H9 (cell line): Measurements from ENCODE around the gene ZNF92. TPM values are rescaled to one million over a fixed set of nuclear protein-coding genes. Genes with fewer than 3 reads are reported as not detected.
"Not testable (repeated sequence)": the region's sequence is repeated elsewhere in the genome, so short reads cannot be mapped to it uniquely, and the experiment has no call there.

Experiments
- DNase-seq: peaks from one replicate; pipeline ENCODE4 v3.0.0-alpha.2; 2017
- H2AFZ ChIP-seq: one replicate; pipeline ENCODE4 v1.6.1; 2013; ENCODE audit warnings: mild to moderate bottlenecking, low read length, control low read depth, moderate library complexity
- H2AK5ac ChIP-seq: 2 replicates; pipeline ENCODE4 v1.6.1; 2013; ENCODE audit warnings: low read length, control low read depth, mixed read lengths; ENCODE audit not compliant: insufficient read length
- H2BK120ac ChIP-seq: one replicate; pipeline ENCODE4 v1.6.1; 2013; ENCODE audit warnings: low read depth, mild to moderate bottlenecking, low read length, control low read depth, inconsistent platforms; ENCODE audit not compliant: poor library complexity, severe bottlenecking
- H2BK12ac ChIP-seq: 2 replicates; pipeline ENCODE4 v1.6.1; 2013; ENCODE audit warnings: low read length, control low read depth, mixed read lengths, low read depth; ENCODE audit not compliant: insufficient read length
- H2BK15ac ChIP-seq: 2 replicates; pipeline ENCODE4 v1.6.1; 2013; ENCODE audit warnings: low read depth, low read length, control low read depth
- H2BK20ac ChIP-seq: one replicate; pipeline ENCODE4 v1.6.1; 2013; ENCODE audit warnings: low read depth, mild to moderate bottlenecking, low read length, control low read depth, inconsistent platforms; ENCODE audit not compliant: poor library complexity, severe bottlenecking
- H2BK5ac ChIP-seq: 2 replicates; pipeline ENCODE4 v1.6.1; 2013; ENCODE audit warnings: low read length, control low read depth, mixed read lengths; ENCODE audit not compliant: insufficient read length
- H3K14ac ChIP-seq: 2 replicates; pipeline ENCODE4 v1.6.1; 2013; ENCODE audit warnings: low read length, control low read depth; ENCODE audit not compliant: insufficient read depth
- H3K18ac ChIP-seq: 2 replicates; pipeline ENCODE4 v1.6.1; 2013; ENCODE audit warnings: low read depth, mild to moderate bottlenecking, mixed read lengths, low read length, control low read depth; ENCODE audit not compliant: insufficient read length
- H3K23ac ChIP-seq: 2 replicates; pipeline ENCODE4 v1.6.1; 2013; ENCODE audit warnings: low read length, control low read depth, mixed read lengths, low read depth; ENCODE audit not compliant: insufficient read length
- H3K23me2 ChIP-seq: 2 replicates; pipeline ENCODE4 v1.6.1; 2013; ENCODE audit warnings: low read depth, mild to moderate bottlenecking, mixed read lengths, low read length, control low read depth; ENCODE audit not compliant: insufficient read length, poor library complexity, severe bottlenecking
- H3K27ac ChIP-seq: 2 replicates; pipeline ENCODE4 v1.5.1; 2013; ENCODE audit warnings: low read length, control low read depth, mixed read lengths, low read depth; ENCODE audit not compliant: insufficient read length
- H3K27me3 ChIP-seq: 2 replicates; pipeline ENCODE4 v1.6.1; 2013; ENCODE audit warnings: low read length, control low read depth, inconsistent platforms; ENCODE audit not compliant: insufficient read depth
- H3K4ac ChIP-seq: 2 replicates; pipeline ENCODE4 v1.6.1; 2013; ENCODE audit warnings: low read depth, mild to moderate bottlenecking, control low read depth, inconsistent platforms, low read length, moderate library complexity
- H3K4me1 ChIP-seq: 2 replicates; pipeline ENCODE4 v1.6.1; 2013; ENCODE audit warnings: low read length, control low read depth, inconsistent platforms; ENCODE audit not compliant: insufficient read depth
- H3K4me2 ChIP-seq: 2 replicates; pipeline ENCODE4 v1.6.1; 2013; ENCODE audit warnings: low read length, control low read depth, mixed read lengths; ENCODE audit not compliant: insufficient read length, insufficient read depth
- H3K56ac ChIP-seq: 2 replicates; pipeline ENCODE4 v1.6.1; 2013; ENCODE audit warnings: low read depth, mild to moderate bottlenecking, mixed read lengths, low read length, control low read depth; ENCODE audit not compliant: insufficient read length
- H3K79me1 ChIP-seq: 2 replicates; pipeline ENCODE4 v1.6.1; 2013; ENCODE audit warnings: low read depth, mild to moderate bottlenecking, moderate library complexity, low read length, control low read depth, inconsistent platforms; ENCODE audit not compliant: insufficient read depth, poor library complexity, severe bottlenecking
- H3K79me2 ChIP-seq: 2 replicates; pipeline ENCODE4 v1.6.1; 2013; ENCODE audit warnings: low read length, control low read depth, inconsistent platforms; ENCODE audit not compliant: insufficient read depth
- H3K9ac ChIP-seq: 2 replicates; pipeline ENCODE4 v1.6.1; 2013; ENCODE audit warnings: low read length, control low read depth, mixed read lengths; ENCODE audit not compliant: insufficient read length; ENCODE audit errors: extremely low read depth
- H3K9me3 ChIP-seq: one replicate; pipeline ENCODE4 v1.6.1; 2013; ENCODE audit warnings: low read depth, low read length, inconsistent platforms; ENCODE audit not compliant: control insufficient read depth
- H3T11ph ChIP-seq: one replicate; pipeline ENCODE4 v1.6.1; 2013; ENCODE audit warnings: mild to moderate bottlenecking, low read length, control low read depth, inconsistent platforms
- H4K20me1 ChIP-seq: one replicate; pipeline ENCODE4 v1.6.1; 2013; ENCODE audit not compliant: control insufficient read depth, insufficient read length, insufficient read depth
- H4K5ac ChIP-seq: 2 replicates; pipeline ENCODE4 v1.6.1; 2013; ENCODE audit warnings: low read depth, mild to moderate bottlenecking, mixed read lengths, low read length, control low read depth; ENCODE audit not compliant: insufficient read length
- H4K8ac ChIP-seq: replicated peaks from 2 replicates; pipeline ENCODE4 v1.6.1; 2013; ENCODE audit warnings: low read length, control low read depth, mixed read lengths, low read depth; ENCODE audit not compliant: insufficient read length
- H4K91ac ChIP-seq: 2 replicates; pipeline ENCODE4 v1.6.1; 2013; ENCODE audit warnings: low read depth, mild to moderate bottlenecking, moderate library complexity, mixed read lengths, low read length, control low read depth; ENCODE audit not compliant: insufficient read length
- H3K27ac Mint-ChIP-seq, 3 experiments: 2 replicates in 2 of 3; 3 replicates in 1 of 3; pipeline ENCODE4 v1.8.0; 2020 to 2021; ENCODE audit warnings: mixed read lengths in 3 of 3, mild to moderate bottlenecking in 1 of 3, moderate library complexity in 1 of 3
- H3K27me3 Mint-ChIP-seq: 2 replicates; pipeline ENCODE4 v1.8.0; 2021; ENCODE audit warnings: low read depth, mild to moderate bottlenecking, moderate library complexity, mixed read lengths
- H3K36me3 Mint-ChIP-seq, 3 experiments: 2 replicates in 2 of 3; 3 replicates in 1 of 3; pipeline ENCODE4 v1.8.0; 2020 to 2021; ENCODE audit warnings: low read depth in 3 of 3, mixed read lengths in 3 of 3; ENCODE audit not compliant: insufficient read depth in 1 of 3
- H3K4me1 Mint-ChIP-seq, 2 experiments: 2 replicates each; pipeline ENCODE4 v1.8.0; 2020; ENCODE audit warnings: mixed read lengths in 2 of 2
- H3K4me3 Mint-ChIP-seq, 2 experiments: 2 replicates in 1 of 2; 3 replicates in 1 of 2; pipeline ENCODE4 v1.8.0; 2020 to 2021; ENCODE audit warnings: mild to moderate bottlenecking in 2 of 2, mixed read lengths in 2 of 2, moderate library complexity in 1 of 2
- H3K9me3 Mint-ChIP-seq, 2 experiments: 2 replicates in 1 of 2; 3 replicates in 1 of 2; pipeline ENCODE4 v1.8.0; 2020; ENCODE audit warnings: mild to moderate bottlenecking in 2 of 2, mixed read lengths in 2 of 2, moderate library complexity in 1 of 2
- CTCF ChIP-seq: fragments of 200-600 bp; sonication (generic); conservative IDR thresholded peaks from 3 replicates; pipeline ENCODE4 v1.8.0; 2021; ENCODE audit warnings: antibody characterized with exemption, mild to moderate bottlenecking
- WGBS: extraction: QIAGEN DNeasy Blood & Tissue Kit; methylation state at CpG from one replicate; pipeline ENCODE4 v1.1.7; 2013; ENCODE audit warnings: missing lambda C conversion rate, low lambda C conversion rate, mixed read lengths; ENCODE audit not compliant: insufficient read length; ENCODE audit errors: extremely low coverage; 5-methylcytosine and 5-hydroxymethylcytosine counted together
- total RNA-seq: library from RNA; stranded (reverse); gene quantifications from 2 replicates; pipeline ENCODE4 v1.2.1, GENCODE V29; 2021

The ZNF92 gene
- total RNA-seq, 1 experiment from 2014 or later: 32.4 TPM

DNA sequence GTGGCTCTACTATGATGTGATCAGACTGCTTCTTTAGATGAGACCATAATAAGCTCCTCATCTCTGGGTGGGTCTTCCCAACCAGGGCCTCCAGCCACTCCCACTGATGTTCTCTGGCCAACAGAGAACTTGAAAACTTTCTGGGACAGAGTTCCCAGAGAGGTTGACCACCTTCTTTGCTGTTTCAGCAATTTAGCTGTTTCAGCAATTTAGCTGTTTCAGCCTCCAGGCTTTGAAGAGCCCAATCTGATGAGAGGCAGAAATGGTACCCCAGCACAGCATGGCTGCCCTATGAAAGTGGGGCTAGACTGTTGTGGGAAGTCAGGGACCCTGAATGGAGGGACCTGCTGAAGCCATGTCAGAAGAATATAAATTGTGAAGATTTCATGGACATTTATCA, 49.0 kb downstream of the ZNF92 start:
- Histone ChIP-seq H3K4me1 (no peaks in the 10 kb centered on the region), H2AFZ (no peak overlapping the region), H3K9ac (no peak overlapping the region), H3K79me2 (no peaks in the 10 kb centered on the region), H3K23ac (no peak overlapping the region), H2BK120ac (no peak overlapping the region), H4K20me1 (no peaks in the 10 kb centered on the region), H3K56ac (no peak overlapping the region), H3K9me3 (no peaks in the 10 kb centered on the region), H3K79me1 (no peaks in the 10 kb centered on the region), H3K4me2 (no peak overlapping the region), H4K8ac (no peak overlapping the region), H2BK15ac (no peak overlapping the region), H2BK20ac (no peak overlapping the region), H3K27ac (no peak overlapping the region), H4K91ac (no peak overlapping the region), H2BK5ac (no peak overlapping the region), H3K27me3 (no peaks in the 10 kb centered on the region), H2BK12ac (no peak overlapping the region), H3T11ph (no peak overlapping the region), H2AK5ac (no peak overlapping the region), H3K14ac (no peak overlapping the region), H4K5ac (no peak overlapping the region), H3K4ac (no peak overlapping the region), H3K23me2 (no peaks in the 10 kb centered on the region), H3K18ac (no peak overlapping the region)
- no peaks in the 10 kb centered on the region for H3K4me1 Mint-ChIP-seq
- peaks cover 68 to 73% of the 10 kb centered on the region in 2 experiments for H3K9me3 Mint-ChIP-seq
- no peak for DNase-seq
- no peak for TF ChIP-seq CTCF
- peaks cover 2% of the 10 kb centered on the region for H3K27me3 Mint-ChIP-seq
- H3K36me3 Mint-ChIP-seq: peaks cover 6 to 27% (median 17%) of the 10 kb centered on the region in 3 experiments
- no peak overlapping the region for H3K4me3 Mint-ChIP-seq
- no peak overlapping the region for H3K27ac Mint-ChIP-seq

DNA sequence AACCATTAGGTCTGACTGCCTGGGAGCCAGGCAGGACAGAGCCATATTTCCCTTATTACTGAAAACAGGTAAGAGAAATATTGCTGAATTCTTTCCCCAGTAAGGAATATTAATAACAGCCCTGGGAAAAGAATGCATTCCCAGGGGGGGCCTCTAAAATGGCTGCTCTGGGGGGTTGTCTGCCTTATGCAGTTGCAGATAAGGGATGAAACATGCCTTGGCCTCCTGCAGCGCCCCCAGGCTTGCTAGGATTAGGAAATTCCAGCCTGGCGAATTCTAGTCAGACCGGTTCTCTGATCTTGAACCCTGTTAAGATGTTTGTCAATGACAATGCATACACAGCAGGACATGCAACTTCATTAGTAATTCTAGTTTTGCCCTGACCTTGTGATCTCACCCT, 49.6 kb downstream of the ZNF92 start:
- not testable (repeated sequence) for H4K5ac ChIP-seq, H3T11ph ChIP-seq, H3K79me1 ChIP-seq, H2BK12ac ChIP-seq, H2BK120ac ChIP-seq, H2BK20ac ChIP-seq, H3K9ac ChIP-seq, H2AFZ ChIP-seq, H4K8ac ChIP-seq, H3K9me3 ChIP-seq, H3K14ac ChIP-seq, H2BK15ac ChIP-seq, H3K79me2 ChIP-seq, H3K4me2 ChIP-seq, H2BK5ac ChIP-seq, H3K4me1 ChIP-seq, H3K27me3 Mint-ChIP-seq, H3K56ac ChIP-seq, H3K27me3 ChIP-seq, H3K27ac ChIP-seq, H2AK5ac ChIP-seq, H3K23me2 ChIP-seq, DNase-seq, H4K91ac ChIP-seq, H3K18ac ChIP-seq, H3K4me1 Mint-ChIP-seq, H3K4me3 Mint-ChIP-seq, H3K27ac Mint-ChIP-seq, H4K20me1 ChIP-seq, H3K23ac ChIP-seq, H3K4ac ChIP-seq
- peaks cover 74 to 76% of the 10 kb centered on the region in 2 experiments for H3K9me3 Mint-ChIP-seq
- no CpG with 5 or more reads among the region's 3 CpGs for WGBS
- peaks cover 6 to 27% (median 21%) of the 10 kb centered on the region in 3 experiments for H3K36me3 Mint-ChIP-seq
